HG03135 (cell line): Measurements from ENCODE around the gene PAPSS2.

Source experiments
- ATAC-seq: cut with Tn5 transposase; IDR thresholded peaks from one replicate; pipeline ENCODE4 v1.9.1; 2021; ENCODE audit warnings: mild to moderate bottlenecking, moderate library complexity; ENCODE audit not compliant: unreplicated experiment

Gene PAPSS2

GRCh38 chr10:87669752-87670151 lies 10.1 kb downstream of the PAPSS2 start:
- no peak for ATAC-seq

- no peak for ATAC-seq
These were observed 10.9 kb downstream of the PAPSS2 start for GRCh38 chr10:87670586-87670985.

- ATAC-seq = no peak
These were observed 11.6 kb downstream of the PAPSS2 start for GRCh38 chr10:87671139-87671815.

GRCh38 chr10:87672551-87672950 lies 12.9 kb downstream of the PAPSS2 start:
- ATAC-seq = no peak

- ATAC-seq = no peak
These were observed 15.3 kb downstream of the PAPSS2 start for GRCh38 chr10:87674943-87675342.

GRCh38 chr10:87675396-87676376 lies 16.0 kb downstream of the PAPSS2 start:
- no peak for ATAC-seq

- ATAC-seq = no peak
These were observed 17.9 kb downstream of the PAPSS2 start for GRCh38 chr10:87677595-87677994.

GRCh38 chr10:87678302-87678701 lies 18.6 kb downstream of the PAPSS2 start:
- ATAC-seq = no peak

GRCh38 chr10:87683356-87683755 lies 23.7 kb downstream of the PAPSS2 start:
- ATAC-seq = no peak

GRCh38 chr10:87684001-87684638 lies 24.4 kb downstream of the PAPSS2 start:
- no peak for ATAC-seq

GRCh38 chr10:87685832-87686574 lies 26.3 kb downstream of the PAPSS2 start:
- ATAC-seq = no peak

GRCh38 chr10:87691506-87692070 lies 31.9 kb downstream of the PAPSS2 start:
- ATAC-seq = no peak

- ATAC-seq = no peak
These were observed 33.3 kb downstream of the PAPSS2 start for GRCh38 chr10:87692956-87693484.

GRCh38 chr10:87694011-87694794 lies 34.5 kb downstream of the PAPSS2 start:
- no peak for ATAC-seq

- no peak for ATAC-seq
These were observed 35.4 kb downstream of the PAPSS2 start for GRCh38 chr10:87695074-87695473.

- no peak for ATAC-seq
These were observed 37.5 kb downstream of the PAPSS2 start for GRCh38 chr10:87696922-87697745.

- no peak for ATAC-seq
These were observed 40.5 kb downstream of the PAPSS2 start for GRCh38 chr10:87700031-87700796.
